ENCODE data around the gene REP15. TPM values are rescaled to one million over a fixed set of nuclear protein-coding genes. Genes with fewer than 3 reads are reported as not detected.
"Not testable (repeated sequence)": the region's sequence is repeated elsewhere in the genome, so short reads cannot be mapped to it uniquely, and the experiment has no call there.

REP15 gene
- total RNA-seq, 1 donor from 2014 or later = 7.5 TPM

- DNase-seq; ATAC-seq; intact Hi-C loops (cut with micrococcal nuclease): not testable (repeated sequence)
Measured at GRCh38 chr12:27745734-27746133, 49.5 kb downstream of the REP15 start.

Other genes starting within 250 kb of the REP15 start
- gene SMCO2, start 249.7 kb upstream of the REP15 start, total RNA-seq = not detected
- 332 TPM for gene PPFIBP1, start 172.2 kb upstream of the REP15 start, total RNA-seq
- 63.3 TPM for gene MRPS35, start 14.4 kb downstream of the REP15 start, total RNA-seq
- gene KLHL42, start 83.8 kb downstream of the REP15 start, total RNA-seq = 6.4 TPM
- gene MANSC4, start 83.8 kb downstream of the REP15 start, total RNA-seq = not detected